Esophagus squamous epithelium (tissue), 4 donors: ENCODE results near the gene RGS9.

ENCODE experiments used
- CTCF ChIP-seq, 6 experiments: fragments of 450-650 bp in 4 of 6; fragments of 200-600 bp in 2 of 6; sonication (generic) in 2 of 6; IDR thresholded peaks; one replicate each; pipeline ENCODE4 v1.5.1; 2016 to 2019; ENCODE audit warnings: antibody characterized with exemption in 6 of 6, mild to moderate bottlenecking in 4 of 6, moderate library complexity in 4 of 6
- POLR2A ChIP-seq, 4 donors: fragments of 450-650 bp; IDR thresholded peaks; one replicate each; pipeline ENCODE4 v1.6.1; 2017; ENCODE audit warnings: antibody characterized with exemption in 4 of 4, mild to moderate bottlenecking in 4 of 4, moderate library complexity in 3 of 4

GRCh38 chr17:65137021-65137939, at the start of gene RGS9:
- TF ChIP-seq CTCF (IDR thresholded peaks at IDR 0.05) (peak; percentile 97 to 100 (median 99)), POLR2A (IDR thresholded peaks at IDR 0.05) (no peak)
